Measurements from ENCODE around the gene FAM168A. TPM values are rescaled to one million over a fixed set of nuclear protein-coding genes. Genes with fewer than 3 reads are reported as not detected.

Gene FAM168A
- polyA plus RNA-seq, 2 of the 4 experiments (the other 2 are of a cell fraction), result 15.3 to 19.2 TPM

DNA sequence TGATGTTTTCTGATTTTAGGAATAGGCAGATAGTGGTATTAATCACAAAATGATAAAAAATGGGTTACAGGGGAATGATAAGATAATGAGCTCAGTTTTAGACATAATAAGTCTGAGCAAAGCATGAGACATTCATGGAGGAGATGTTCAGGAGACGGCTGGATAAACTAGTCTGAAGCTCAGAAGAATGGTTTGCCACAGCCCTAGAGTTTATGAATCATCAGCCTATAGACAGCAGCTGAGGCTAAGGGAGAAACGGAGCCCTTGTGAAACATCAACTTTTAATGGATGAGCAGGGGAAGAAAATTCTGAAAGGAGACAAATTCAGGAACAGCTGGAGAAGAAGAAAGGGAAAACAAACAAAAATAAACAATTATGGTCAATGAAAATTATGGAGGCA is 134.6 kb downstream of the FAM168A start:
- FAIRE-seq, result no peak
- Histone ChIP-seq H3K9me3 (no peaks in the 10 kb centered on the region), H3K4me1 (no peaks in the 10 kb centered on the region), H3K27ac (no peak overlapping the region), H3K4me2 (no peak overlapping the region), H3K4me3 (no peak overlapping the region)
- CTCF ChIA-PET, result interaction anchor here (1.0 to 9.1 kb wide), 5 partner anchors 11 to 163 kb away, joined by 3 to 43 read pairs (median 3); no protein-coding TSS in a partner anchor
- 0 out of 6 replicates have a peak, but pooled peaks of 1 of the 2 experiments have one; percentile 40 for ATAC-seq
- POLR2A ChIA-PET, result no interaction called here
- peak in 1 of 2 experiments; percentile 9 for DNase-seq (ENCODE audit: low read depth in 1 of 2, low spot score in 1 of 2)
- WGBS (ENCODE audit: missing lambda C conversion rate), result 54% methylated on average over 2 of the region's 2 CpGs
- TF ChIP-seq SREBF2 (IDR thresholded peaks at IDR 0.05) (no peak), KDM1A (IDR thresholded peaks at IDR 0.05; ENCODE audit: low read depth) (no peak), E2F6 (IDR thresholded peaks at IDR 0.05; ENCODE audit: borderline replicate concordance, low read depth) (no peak), CTCF (IDR thresholded peaks at IDR 0.05) (no peak), BHLHE40 (IDR thresholded peaks at IDR 0.05; ENCODE audit: low read depth, low read length) (no peak), MAX (IDR thresholded peaks at IDR 0.05) (no peak), HDAC2 (IDR thresholded peaks at IDR 0.05) (no peak), RAD21 (conservative IDR thresholded peaks at IDR 0.05 in 1 of 2, IDR thresholded peaks at IDR 0.05 in 1 of 2) (no peak), CHD2 (IDR thresholded peaks at IDR 0.05; ENCODE audit: low read length, partially characterized antibody) (no peak), ZSCAN20 (CRISPR knock-in tag; IDR thresholded peaks at IDR 0.05) (no peak), USF2 (IDR thresholded peaks at IDR 0.05) (no peak), MYC (IDR thresholded peaks at IDR 0.05; ENCODE audit: borderline replicate concordance, low read length) (no peak), MAZ (IDR thresholded peaks at IDR 0.05; ENCODE audit: borderline replicate concordance, low read depth, low read length) (no peak), NFE2L2 (conservative IDR thresholded peaks at IDR 0.05; ENCODE audit: low read length) (no peak), JUNB (IDR thresholded peaks at IDR 0.05) (no peak), POLR2AphosphoS2 (conservative IDR thresholded peaks at IDR 0.05; ENCODE audit: low read length) (no peak), ESRRA (IDR thresholded peaks at IDR 0.05; ENCODE audit: borderline replicate concordance, low read length) (no peak)
- TF ChIP-seq, protein P1, sequence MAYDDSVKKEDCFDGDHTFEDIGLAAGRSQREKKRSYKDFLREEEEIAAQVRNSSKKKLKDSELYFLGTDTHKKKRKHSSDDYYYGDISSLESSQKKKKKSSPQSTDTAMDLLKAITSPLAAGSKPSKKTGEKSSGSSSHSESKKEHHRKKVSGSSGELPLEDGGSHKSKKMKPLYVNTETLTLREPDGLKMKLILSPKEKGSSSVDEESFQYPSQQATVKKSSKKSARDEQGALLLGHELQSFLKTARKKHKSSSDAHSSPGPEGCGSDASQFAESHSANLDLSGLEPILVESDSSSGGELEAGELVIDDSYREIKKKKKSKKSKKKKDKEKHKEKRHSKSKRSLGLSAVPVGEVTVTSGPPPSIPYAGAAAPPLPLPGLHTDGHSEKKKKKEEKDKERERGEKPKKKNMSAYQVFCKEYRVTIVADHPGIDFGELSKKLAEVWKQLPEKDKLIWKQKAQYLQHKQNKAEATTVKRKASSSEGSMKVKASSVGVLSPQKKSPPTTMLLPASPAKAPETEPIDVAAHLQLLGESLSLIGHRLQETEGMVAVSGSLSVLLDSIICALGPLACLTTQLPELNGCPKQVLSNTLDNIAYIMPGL (CRISPR knock-in tag; IDR thresholded peaks at IDR 0.05; ENCODE audit: borderline replicate concordance), result no peak
- TF ChIP-seq, protein P2, sequence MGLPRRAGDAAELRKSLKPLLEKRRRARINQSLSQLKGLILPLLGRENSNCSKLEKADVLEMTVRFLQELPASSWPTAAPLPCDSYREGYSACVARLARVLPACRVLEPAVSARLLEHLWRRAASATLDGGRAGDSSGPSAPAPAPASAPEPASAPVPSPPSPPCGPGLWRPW (IDR thresholded peaks at IDR 0.05), result no peak

DNA sequence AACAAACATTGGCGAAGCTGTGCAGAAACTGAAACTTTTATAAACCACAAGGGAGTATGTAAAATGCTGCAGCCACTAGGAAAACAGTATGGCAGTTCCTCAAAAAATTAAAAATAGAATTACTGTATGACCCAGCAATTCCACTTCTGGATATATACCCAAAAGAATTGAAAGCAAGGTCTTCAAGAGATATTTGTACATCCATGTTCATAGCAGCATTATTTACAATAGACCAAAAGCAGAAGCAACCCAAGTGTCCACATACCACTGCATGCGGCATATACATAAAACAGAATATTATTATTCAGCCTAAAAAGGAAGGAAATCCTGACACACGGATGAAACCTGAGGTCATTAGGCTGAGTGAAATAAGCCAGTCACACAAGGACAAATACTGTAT is 135.9 kb downstream of the FAM168A start:
- WGBS (ENCODE audit: missing lambda C conversion rate), result 90% methylated on average over 3 of the region's 3 CpGs
- no peak for FAIRE-seq
- no peaks in the 10 kb centered on the region for H3K9me3 ChIP-seq
- ChIA-PET CTCF (interaction anchor here (1.4 to 9.1 kb wide), 3 partner anchors 12 to 164 kb away, joined by 3 to 43 read pairs (median 4); no protein-coding TSS in a partner anchor), POLR2A (no interaction called here)
- no peak for DNase-seq (ENCODE audit: low read depth in 1 of 2, low spot score in 1 of 2)
- no peak overlapping the region for H3K4me2 ChIP-seq
- H3K27ac ChIP-seq, result no peak overlapping the region
- no peaks in the 10 kb centered on the region for H3K4me1 ChIP-seq
- H3K4me3 ChIP-seq, result no peak overlapping the region
- ATAC-seq, result no peak
- TF ChIP-seq CBX2 (IDR thresholded peaks at IDR 0.05; ENCODE audit: borderline replicate concordance, low read depth) (no peak), JUNB (IDR thresholded peaks at IDR 0.05) (no peak), RNF2 (IDR thresholded peaks at IDR 0.05; ENCODE audit: borderline replicate concordance, low read depth) (no peak), KDM1A (IDR thresholded peaks at IDR 0.05; ENCODE audit: low read depth) (no peak), SMC3 (IDR thresholded peaks at IDR 0.05) (no peak), NR3C1 (IDR thresholded peaks at IDR 0.05) (no peak), NPAS2 (CRISPR knock-in tag; IDR thresholded peaks at IDR 0.05; ENCODE audit: borderline replicate concordance) (no peak), CHD2 (IDR thresholded peaks at IDR 0.05; ENCODE audit: low read length, partially characterized antibody) (no peak), NFE2L2 (conservative IDR thresholded peaks at IDR 0.05; ENCODE audit: low read length) (no peak), SREBF2 (IDR thresholded peaks at IDR 0.05) (no peak), FOXS1 (CRISPR knock-in tag; IDR thresholded peaks at IDR 0.05) (no peak), CBX8 (IDR thresholded peaks at IDR 0.05) (no peak), RARB (CRISPR knock-in tag; IDR thresholded peaks at IDR 0.05) (no peak), CEBPB (IDR thresholded peaks at IDR 0.05) (no peak)
- TF ChIP-seq, protein P1 (CRISPR knock-in tag; IDR thresholded peaks at IDR 0.05; ENCODE audit: borderline replicate concordance), result no peak
- TF ChIP-seq, protein P2 (IDR thresholded peaks at IDR 0.05), result no peak

Data from A549 (cell line).